ENCODE results near the gene NAGLU.

- TF ChIP-seq, protein P1, sequence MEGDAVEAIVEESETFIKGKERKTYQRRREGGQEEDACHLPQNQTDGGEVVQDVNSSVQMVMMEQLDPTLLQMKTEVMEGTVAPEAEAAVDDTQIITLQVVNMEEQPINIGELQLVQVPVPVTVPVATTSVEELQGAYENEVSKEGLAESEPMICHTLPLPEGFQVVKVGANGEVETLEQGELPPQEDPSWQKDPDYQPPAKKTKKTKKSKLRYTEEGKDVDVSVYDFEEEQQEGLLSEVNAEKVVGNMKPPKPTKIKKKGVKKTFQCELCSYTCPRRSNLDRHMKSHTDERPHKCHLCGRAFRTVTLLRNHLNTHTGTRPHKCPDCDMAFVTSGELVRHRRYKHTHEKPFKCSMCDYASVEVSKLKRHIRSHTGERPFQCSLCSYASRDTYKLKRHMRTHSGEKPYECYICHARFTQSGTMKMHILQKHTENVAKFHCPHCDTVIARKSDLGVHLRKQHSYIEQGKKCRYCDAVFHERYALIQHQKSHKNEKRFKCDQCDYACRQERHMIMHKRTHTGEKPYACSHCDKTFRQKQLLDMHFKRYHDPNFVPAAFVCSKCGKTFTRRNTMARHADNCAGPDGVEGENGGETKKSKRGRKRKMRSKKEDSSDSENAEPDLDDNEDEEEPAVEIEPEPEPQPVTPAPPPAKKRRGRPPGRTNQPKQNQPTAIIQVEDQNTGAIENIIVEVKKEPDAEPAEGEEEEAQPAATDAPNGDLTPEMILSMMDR (IDR thresholded peaks at IDR 0.05) = no peak
- TF ChIP-seq ZFX (IDR thresholded peaks at IDR 0.05; ENCODE audit: borderline replicate concordance) = no peak
These were observed 17.8 kb upstream of the NAGLU start for GRCh38 chr17:42518046-42518754.
